ENCODE measurements around the gene B4GALT5. TPM values are rescaled to one million over a fixed set of nuclear protein-coding genes. Genes with fewer than 3 reads are reported as not detected.

The B4GALT5 gene
- total RNA-seq, 1 experiment from 2014 or later = 65.0 TPM

GRCh38 chr20:49583669-49584417 is 129.8 kb downstream of the B4GALT5 start:
- no peaks in the 10 kb centered on the region for H3K27me3 Mint-ChIP-seq (ENCODE audit: insufficient read depth, unreplicated experiment)
- H3K4me1 Mint-ChIP-seq (ENCODE audit: low read depth, unreplicated experiment) = peaks cover 29% of the 10 kb centered on the region
- CTCF ChIA-PET = interaction anchor here (0.5 to 4.9 kb wide), 18 partner anchors 10 to 348 kb away, joined by 3 to 57 read pairs (median 7); partner anchors contain the start of gene B4GALT5
- Histone ChIP-seq H3K27me3 (replicated peaks; ENCODE audit: control insufficient read depth, insufficient read depth, low read length) (no peaks in the 10 kb centered on the region), H3K9me3 (peaks cover 8% of the 10 kb centered on the region), H3K36me3 (ENCODE audit: control insufficient read depth, insufficient read depth, low read length) (no peaks in the 10 kb centered on the region), H3K4me3 (ENCODE audit: low read depth, low read length) (no peak overlapping the region), H3K4me1 (peaks cover 51% of the 10 kb centered on the region)
- peak overlapping the region; percentile 93 for H3K27ac Mint-ChIP-seq (ENCODE audit: unreplicated experiment)
- TF ChIP-seq, protein P1, sequence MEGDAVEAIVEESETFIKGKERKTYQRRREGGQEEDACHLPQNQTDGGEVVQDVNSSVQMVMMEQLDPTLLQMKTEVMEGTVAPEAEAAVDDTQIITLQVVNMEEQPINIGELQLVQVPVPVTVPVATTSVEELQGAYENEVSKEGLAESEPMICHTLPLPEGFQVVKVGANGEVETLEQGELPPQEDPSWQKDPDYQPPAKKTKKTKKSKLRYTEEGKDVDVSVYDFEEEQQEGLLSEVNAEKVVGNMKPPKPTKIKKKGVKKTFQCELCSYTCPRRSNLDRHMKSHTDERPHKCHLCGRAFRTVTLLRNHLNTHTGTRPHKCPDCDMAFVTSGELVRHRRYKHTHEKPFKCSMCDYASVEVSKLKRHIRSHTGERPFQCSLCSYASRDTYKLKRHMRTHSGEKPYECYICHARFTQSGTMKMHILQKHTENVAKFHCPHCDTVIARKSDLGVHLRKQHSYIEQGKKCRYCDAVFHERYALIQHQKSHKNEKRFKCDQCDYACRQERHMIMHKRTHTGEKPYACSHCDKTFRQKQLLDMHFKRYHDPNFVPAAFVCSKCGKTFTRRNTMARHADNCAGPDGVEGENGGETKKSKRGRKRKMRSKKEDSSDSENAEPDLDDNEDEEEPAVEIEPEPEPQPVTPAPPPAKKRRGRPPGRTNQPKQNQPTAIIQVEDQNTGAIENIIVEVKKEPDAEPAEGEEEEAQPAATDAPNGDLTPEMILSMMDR (IDR thresholded peaks at IDR 0.05; ENCODE audit: insufficient read depth in 1 of 2, low read depth in 1 of 2, low read length in 1 of 2, severe bottlenecking in 1 of 2, unreplicated experiment in 1 of 2) = peak; percentile 42 to 77
- peaks cover 17% of the 10 kb centered on the region for H3K9me3 Mint-ChIP-seq (ENCODE audit: unreplicated experiment)
- peaks cover 12% of the 10 kb centered on the region for H3K36me3 Mint-ChIP-seq (ENCODE audit: insufficient read depth, unreplicated experiment)
- TSS peak; percentile 93 for BruUV-seq (replicated peaks)
- DNase-seq = peak; percentile 97 to 99
- POLR2A ChIA-PET = interaction anchor here (0.5 to 1.9 kb wide), 15 partner anchors 11 to 583 kb away, joined by 3 to 26 read pairs (median 4); no protein-coding TSS in a partner anchor
- peak overlapping the region; percentile 66 for H3K4me3 Mint-ChIP-seq (ENCODE audit: unreplicated experiment)
- intact Hi-C loops (cut with micrococcal nuclease; ENCODE audit: unreplicated experiment) = loop anchor here (1.0 kb wide), 5 partner anchors 13 to 43 kb away; no protein-coding TSS in a partner anchor

DNA sequence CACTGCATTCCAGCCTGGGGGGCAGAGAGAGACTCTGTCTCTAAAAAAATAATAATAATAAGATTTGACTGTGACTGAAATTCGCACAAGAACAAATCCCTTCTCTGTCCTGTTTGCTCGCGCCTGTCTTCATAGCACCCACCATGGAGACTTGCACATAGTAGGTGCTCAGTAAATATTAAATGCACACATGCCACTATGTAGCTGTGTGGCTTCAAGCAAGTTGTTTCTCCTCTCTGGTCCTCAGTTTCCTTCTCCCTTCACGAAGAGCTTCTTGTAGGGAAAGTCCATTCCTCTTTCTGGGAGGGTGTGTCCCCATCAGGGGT is 130.4 kb downstream of the B4GALT5 start:
- no TSS peak for BruUV-seq (replicated peaks)
- Mint-ChIP-seq H3K4me3 (ENCODE audit: unreplicated experiment) (peak overlapping the region; percentile 66), H3K4me1 (ENCODE audit: low read depth, unreplicated experiment) (peaks cover 29% of the 10 kb centered on the region), H3K27ac (ENCODE audit: unreplicated experiment) (peak overlapping the region; percentile 93), H3K27me3 (ENCODE audit: insufficient read depth, unreplicated experiment) (no peaks in the 10 kb centered on the region), H3K36me3 (ENCODE audit: insufficient read depth, unreplicated experiment) (peaks cover 12% of the 10 kb centered on the region), H3K9me3 (ENCODE audit: unreplicated experiment) (peaks cover 17% of the 10 kb centered on the region)
- Histone ChIP-seq H3K4me3 (ENCODE audit: low read depth, low read length) (no peak overlapping the region), H3K9me3 (peaks cover 8% of the 10 kb centered on the region), H3K4me1 (peaks cover 51% of the 10 kb centered on the region), H3K36me3 (ENCODE audit: control insufficient read depth, insufficient read depth, low read length) (no peaks in the 10 kb centered on the region), H3K27me3 (replicated peaks; ENCODE audit: control insufficient read depth, insufficient read depth, low read length) (no peaks in the 10 kb centered on the region)
- no peak for DNase-seq
- TF ChIP-seq, protein P1 (IDR thresholded peaks at IDR 0.05; ENCODE audit: insufficient read depth in 1 of 2, low read depth in 1 of 2, low read length in 1 of 2, severe bottlenecking in 1 of 2, unreplicated experiment in 1 of 2) = no peak
- intact Hi-C loops (cut with micrococcal nuclease; ENCODE audit: unreplicated experiment) = loop anchor here (1.0 kb wide), 5 partner anchors 12 to 42 kb away; no protein-coding TSS in a partner anchor
- ChIA-PET CTCF (interaction anchor here (0.5 to 4.9 kb wide), 18 partner anchors 11 to 349 kb away, joined by 3 to 57 read pairs (median 7); partner anchors contain the start of gene B4GALT5), POLR2A (interaction anchor here (0.6 to 1.9 kb wide), 7 partner anchors 11 to 532 kb away, joined by 3 to 17 read pairs (median 9); no protein-coding TSS in a partner anchor)

Other genes starting within 250 kb of the B4GALT5 start
- 0.09 TPM in 1 of 2 replicates, not detected in the other for gene KCNB1, start 231.2 kb downstream of the B4GALT5 start, total RNA-seq (2022)
- gene PTGIS, start 145.7 kb downstream of the B4GALT5 start, total RNA-seq (2022) = 1.9 and 2.7 TPM in 2 replicates
- gene SLC9A8, start 99.0 kb upstream of the B4GALT5 start, total RNA-seq (2022) = 19.5 and 21.4 TPM in 2 replicates
- 29.0 TPM in 2 replicates for gene SPATA2, start 201.7 kb upstream of the B4GALT5 start, total RNA-seq (2022)
- gene RNF114, start 222.5 kb upstream of the B4GALT5 start, total RNA-seq (2022) = 146 and 154 TPM in 2 replicates

All from Caco-2 (cell line).